Right atrium auricular region (tissue), 2 donors: ENCODE results near the gene INHBA. TPM values are rescaled to one million over a fixed set of nuclear protein-coding genes. Genes with fewer than 3 reads are reported as not detected.

ENCODE experiments used
- DNase-seq: peaks from one replicate; pipeline ENCODE4 v3.0.0-alpha.2; 2019; ENCODE audit warnings: low spot score
- H3K27ac ChIP-seq, 2 donors: fragments of 200-600 bp; sonication (generic); 1 replicate in 1 of 2; 2 replicates in 1 of 2; pipeline ENCODE4 v1.5.1; 2016 to 2019
- H3K27me3 ChIP-seq, 2 donors: fragments of 200-600 bp; sonication (generic); one replicate each; pipeline versions ENCODE4 v1.5.1 to v1.6.0; 2017 to 2019
- H3K36me3 ChIP-seq: fragments of 200-600 bp; sonication (generic); one replicate; pipeline ENCODE4 v1.5.1; 2016
- H3K4me1 ChIP-seq, 2 donors: fragments of 200-600 bp; sonication (generic); one replicate each; pipeline versions ENCODE4 v1.5.1 to v1.6.0; 2017 to 2019
- H3K4me3 ChIP-seq, 2 donors: fragments of 200-600 bp; sonication (generic); 1 replicate in 1 of 2; 2 replicates in 1 of 2; pipeline ENCODE4 v1.5.1; 2017 to 2019; ENCODE audit warnings: mild to moderate bottlenecking in 1 of 2, moderate library complexity in 1 of 2
- H3K9me3 ChIP-seq, 2 donors: fragments of 200-600 bp; sonication (generic); one replicate each; pipeline ENCODE4 v1.5.1; 2019
- total RNA-seq, 2 donors: library from RNA; depleted of rRNA; stranded (reverse); fragments of >200 nt; gene quantifications; one replicate each; pipeline ENCODE4 v1.1.0, GENCODE V29; 2016
- TF ChIP-seq, protein P1 (sequence below), 2 donors: fragments of 200-600 bp; sonication (generic); IDR thresholded peaks; one replicate each; pipeline ENCODE4 v1.5.1; 2019; ENCODE audit warnings: antibody characterized with exemption in 2 of 2

INHBA gene
- total RNA-seq, 2 donors from 2014 or later = 4.0 to 22.2 TPM

DNA sequence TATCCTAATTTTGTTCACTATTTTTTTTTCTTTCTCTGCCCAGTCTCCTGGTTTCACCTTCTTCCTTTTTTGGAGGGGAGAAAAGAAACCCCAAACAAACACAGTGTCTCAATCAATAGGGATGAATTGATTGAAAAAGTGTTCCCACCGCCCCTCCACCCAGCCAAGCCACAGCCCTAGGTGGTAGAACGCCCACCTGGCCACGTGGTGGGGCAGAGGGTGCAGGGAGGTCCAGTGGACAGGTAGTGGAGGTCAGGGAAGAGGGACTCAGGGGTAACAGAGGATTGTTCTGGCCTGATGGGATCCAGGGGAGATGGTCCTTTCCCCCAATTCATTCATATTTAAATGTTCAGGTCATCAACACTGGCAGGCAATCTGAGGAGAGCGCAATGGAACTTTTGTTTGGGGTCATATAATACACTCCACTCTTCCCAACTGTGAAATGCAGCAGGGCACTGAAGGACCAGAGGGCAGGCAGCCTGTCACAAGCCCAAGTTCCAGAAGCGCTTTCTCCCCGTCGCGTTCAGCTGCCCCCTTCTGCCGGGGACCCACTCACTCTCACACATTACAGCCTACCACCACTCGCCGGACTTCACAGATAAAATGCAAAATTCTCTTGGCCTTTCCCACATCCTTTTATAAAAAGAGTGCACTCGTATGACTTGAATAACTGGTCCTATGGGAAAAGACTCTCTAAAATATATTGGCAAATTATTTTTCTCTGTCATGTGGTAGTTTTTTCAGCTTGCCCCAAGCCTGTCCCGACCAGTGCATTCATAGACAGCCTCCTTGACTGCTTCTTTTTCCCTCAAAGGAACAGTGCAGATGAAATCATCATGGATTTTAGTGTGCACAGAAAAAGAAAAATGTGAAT is 1.6 kb downstream of the INHBA start:
- peak overlapping the region; percentile 24 to 63 for H3K27ac ChIP-seq
- H3K27me3 ChIP-seq = no peaks in the 10 kb centered on the region
- no peaks in the 10 kb centered on the region for H3K36me3 ChIP-seq
- DNase-seq = no peak
- peak overlapping the region in 1 of 2 donors; percentile 47 for H3K4me3 ChIP-seq
- no peaks in the 10 kb centered on the region for H3K9me3 ChIP-seq
- TF ChIP-seq, protein P1, sequence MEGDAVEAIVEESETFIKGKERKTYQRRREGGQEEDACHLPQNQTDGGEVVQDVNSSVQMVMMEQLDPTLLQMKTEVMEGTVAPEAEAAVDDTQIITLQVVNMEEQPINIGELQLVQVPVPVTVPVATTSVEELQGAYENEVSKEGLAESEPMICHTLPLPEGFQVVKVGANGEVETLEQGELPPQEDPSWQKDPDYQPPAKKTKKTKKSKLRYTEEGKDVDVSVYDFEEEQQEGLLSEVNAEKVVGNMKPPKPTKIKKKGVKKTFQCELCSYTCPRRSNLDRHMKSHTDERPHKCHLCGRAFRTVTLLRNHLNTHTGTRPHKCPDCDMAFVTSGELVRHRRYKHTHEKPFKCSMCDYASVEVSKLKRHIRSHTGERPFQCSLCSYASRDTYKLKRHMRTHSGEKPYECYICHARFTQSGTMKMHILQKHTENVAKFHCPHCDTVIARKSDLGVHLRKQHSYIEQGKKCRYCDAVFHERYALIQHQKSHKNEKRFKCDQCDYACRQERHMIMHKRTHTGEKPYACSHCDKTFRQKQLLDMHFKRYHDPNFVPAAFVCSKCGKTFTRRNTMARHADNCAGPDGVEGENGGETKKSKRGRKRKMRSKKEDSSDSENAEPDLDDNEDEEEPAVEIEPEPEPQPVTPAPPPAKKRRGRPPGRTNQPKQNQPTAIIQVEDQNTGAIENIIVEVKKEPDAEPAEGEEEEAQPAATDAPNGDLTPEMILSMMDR (IDR thresholded peaks at IDR 0.05) = no peak
- H3K4me1 ChIP-seq = peaks cover 0 to 16% of the 10 kb centered on the region in 2 donors

DNA sequence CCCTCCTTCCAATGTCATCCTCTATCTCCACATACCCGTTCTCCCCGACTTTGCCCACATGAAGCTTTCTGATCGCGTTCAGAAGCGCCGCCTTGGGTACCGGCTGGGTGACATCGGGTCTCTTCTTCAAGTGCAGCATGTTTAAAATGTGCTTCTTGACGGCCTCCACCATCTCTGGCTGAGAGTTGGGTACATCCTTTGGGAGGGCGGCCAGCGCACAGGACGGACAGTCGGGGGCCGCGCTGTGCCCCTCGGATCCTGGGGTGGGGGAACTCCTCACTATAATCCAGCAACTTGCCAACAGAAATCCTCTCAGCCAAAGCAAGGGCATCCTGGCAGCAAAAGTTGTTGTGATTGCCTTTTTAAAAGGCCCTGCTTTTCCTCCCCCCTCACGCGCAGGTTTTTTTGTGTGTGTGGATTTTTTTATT is 2.8 kb downstream of the INHBA start:
- H3K4me3 ChIP-seq = peak overlapping the region; percentile 31 to 47
- H3K4me1 ChIP-seq = peaks cover 0 to 10% of the 10 kb centered on the region in 2 donors
- no peaks in the 10 kb centered on the region for H3K27me3 ChIP-seq
- no peak for DNase-seq
- no peaks in the 10 kb centered on the region for H3K36me3 ChIP-seq
- no peaks in the 10 kb centered on the region for H3K9me3 ChIP-seq
- TF ChIP-seq, protein P1 (IDR thresholded peaks at IDR 0.05) = no peak
- H3K27ac ChIP-seq = peak overlapping the region; percentile 47 to 63

DNA sequence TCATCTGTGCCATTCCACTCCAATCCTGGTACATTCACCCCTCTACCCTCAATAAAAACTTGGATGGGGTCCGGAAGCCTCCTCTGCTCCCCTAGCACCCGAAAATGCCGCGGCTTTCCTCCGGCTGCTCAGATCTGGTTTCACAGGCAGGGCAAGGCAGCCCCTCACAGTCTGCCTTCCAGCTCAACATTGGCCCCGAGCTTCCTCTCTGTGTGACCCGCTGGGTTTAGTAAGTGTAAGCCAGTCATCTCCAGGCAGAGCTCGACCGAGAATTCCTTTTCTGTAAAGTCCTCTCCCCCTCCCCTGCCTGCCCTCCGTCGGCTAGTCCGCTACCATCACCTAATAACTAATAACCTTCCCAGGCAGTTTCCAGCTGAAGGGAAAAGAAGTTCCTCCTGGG is 3.4 kb downstream of the INHBA start:
- Histone ChIP-seq H3K36me3 (no peaks in the 10 kb centered on the region), H3K9me3 (no peaks in the 10 kb centered on the region), H3K4me3 (peak overlapping the region; percentile 31 to 47), H3K4me1 (peaks cover 0 to 10% of the 10 kb centered on the region in 2 donors), H3K27me3 (no peaks in the 10 kb centered on the region), H3K27ac (peak overlapping the region; percentile 47 to 63)
- no peak for DNase-seq
- TF ChIP-seq, protein P1 (IDR thresholded peaks at IDR 0.05) = no peak

DNA sequence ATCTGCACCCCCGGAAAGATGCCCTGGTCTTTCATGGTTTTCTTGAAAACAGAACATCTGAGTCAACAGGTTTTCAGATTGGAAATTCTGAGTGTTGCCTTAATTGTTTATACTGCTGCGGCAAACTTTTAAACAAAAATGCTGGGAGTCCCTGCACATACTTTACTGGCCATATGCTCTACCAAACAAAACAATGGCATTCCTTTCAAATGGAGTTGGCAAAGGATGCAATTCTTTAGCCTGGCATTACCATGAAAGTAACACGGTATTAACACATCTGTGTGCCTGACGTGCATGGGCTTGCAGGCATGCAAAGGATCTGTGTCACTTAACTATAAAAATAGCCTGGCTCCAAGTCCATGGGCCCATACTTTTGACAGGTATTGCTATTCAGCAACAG is 4.2 kb downstream of the INHBA start:
- H3K4me1 ChIP-seq = peaks cover 0 to 10% of the 10 kb centered on the region in 2 donors
- H3K27me3 ChIP-seq = no peaks in the 10 kb centered on the region
- H3K9me3 ChIP-seq = no peaks in the 10 kb centered on the region
- TF ChIP-seq, protein P1 (IDR thresholded peaks at IDR 0.05) = no peak
- H3K36me3 ChIP-seq = no peaks in the 10 kb centered on the region
- H3K27ac ChIP-seq = peak overlapping the region; percentile 15 to 63
- H3K4me3 ChIP-seq = peak overlapping the region; percentile 5 to 47
- no peak for DNase-seq

DNA sequence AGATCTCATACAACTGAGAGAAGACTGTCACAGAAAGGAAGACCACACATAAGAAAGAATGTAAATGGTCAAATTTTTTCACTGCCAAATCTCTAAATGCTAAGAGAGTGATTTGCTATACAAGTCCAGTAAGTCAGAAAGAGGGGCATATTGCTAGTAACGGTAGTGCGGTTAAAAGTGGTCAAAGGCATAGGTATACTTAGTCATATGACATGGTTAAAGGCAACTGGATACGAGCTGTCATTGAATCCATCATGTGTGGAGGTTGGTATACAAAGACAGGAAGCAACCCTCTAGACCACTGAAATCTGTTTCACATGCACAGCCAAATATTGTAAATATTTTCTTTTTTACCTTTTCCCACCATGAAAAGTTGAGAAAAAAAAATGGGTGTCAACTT is 4.8 kb downstream of the INHBA start:
- no peak for DNase-seq
- Histone ChIP-seq H3K27ac (no peak overlapping the region), H3K9me3 (no peaks in the 10 kb centered on the region), H3K4me1 (peaks cover 0 to 12% of the 10 kb centered on the region in 2 donors), H3K36me3 (no peaks in the 10 kb centered on the region), H3K4me3 (peak overlapping the region; percentile 5 to 47), H3K27me3 (no peaks in the 10 kb centered on the region)
- TF ChIP-seq, protein P1 (IDR thresholded peaks at IDR 0.05) = no peak
